NB4 (cell line): ENCODE results near the gene CENPH.

Source experiments
- MYC ChIP-seq: IDR thresholded peaks from 2 replicates; pipeline ENCODE4 v1.6.1; 2011; ENCODE audit warnings: low read depth, low read length
- TF ChIP-seq, protein P1 (sequence below): IDR thresholded peaks from one replicate; pipeline ENCODE4 v1.5.1; 2012; ENCODE audit warnings: low read depth, low read length

DNA sequence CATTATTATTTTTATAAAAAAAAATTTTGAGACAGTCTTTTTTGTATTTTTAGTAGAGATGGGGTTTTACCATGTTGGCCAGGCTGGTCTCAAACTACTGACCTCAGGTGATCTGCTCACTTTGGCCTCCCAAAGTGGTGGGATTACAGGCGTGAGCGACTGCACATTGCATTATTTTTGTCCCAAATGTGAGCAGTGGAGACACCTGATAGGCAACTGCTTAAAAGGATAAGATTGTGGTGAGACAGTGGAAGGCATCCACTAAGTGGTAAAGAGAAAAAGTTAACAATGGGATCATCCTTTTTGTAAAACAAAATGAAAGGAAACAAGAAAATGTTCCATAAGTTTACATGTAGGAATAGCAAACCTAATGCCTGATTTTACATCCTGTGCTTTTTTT, 2.0 kb upstream of the CENPH start:
- TF ChIP-seq, protein P1, sequence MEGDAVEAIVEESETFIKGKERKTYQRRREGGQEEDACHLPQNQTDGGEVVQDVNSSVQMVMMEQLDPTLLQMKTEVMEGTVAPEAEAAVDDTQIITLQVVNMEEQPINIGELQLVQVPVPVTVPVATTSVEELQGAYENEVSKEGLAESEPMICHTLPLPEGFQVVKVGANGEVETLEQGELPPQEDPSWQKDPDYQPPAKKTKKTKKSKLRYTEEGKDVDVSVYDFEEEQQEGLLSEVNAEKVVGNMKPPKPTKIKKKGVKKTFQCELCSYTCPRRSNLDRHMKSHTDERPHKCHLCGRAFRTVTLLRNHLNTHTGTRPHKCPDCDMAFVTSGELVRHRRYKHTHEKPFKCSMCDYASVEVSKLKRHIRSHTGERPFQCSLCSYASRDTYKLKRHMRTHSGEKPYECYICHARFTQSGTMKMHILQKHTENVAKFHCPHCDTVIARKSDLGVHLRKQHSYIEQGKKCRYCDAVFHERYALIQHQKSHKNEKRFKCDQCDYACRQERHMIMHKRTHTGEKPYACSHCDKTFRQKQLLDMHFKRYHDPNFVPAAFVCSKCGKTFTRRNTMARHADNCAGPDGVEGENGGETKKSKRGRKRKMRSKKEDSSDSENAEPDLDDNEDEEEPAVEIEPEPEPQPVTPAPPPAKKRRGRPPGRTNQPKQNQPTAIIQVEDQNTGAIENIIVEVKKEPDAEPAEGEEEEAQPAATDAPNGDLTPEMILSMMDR = no peak
- no peak for TF ChIP-seq MYC
